Measurements from ENCODE around the gene DAPK1.

DNA sequence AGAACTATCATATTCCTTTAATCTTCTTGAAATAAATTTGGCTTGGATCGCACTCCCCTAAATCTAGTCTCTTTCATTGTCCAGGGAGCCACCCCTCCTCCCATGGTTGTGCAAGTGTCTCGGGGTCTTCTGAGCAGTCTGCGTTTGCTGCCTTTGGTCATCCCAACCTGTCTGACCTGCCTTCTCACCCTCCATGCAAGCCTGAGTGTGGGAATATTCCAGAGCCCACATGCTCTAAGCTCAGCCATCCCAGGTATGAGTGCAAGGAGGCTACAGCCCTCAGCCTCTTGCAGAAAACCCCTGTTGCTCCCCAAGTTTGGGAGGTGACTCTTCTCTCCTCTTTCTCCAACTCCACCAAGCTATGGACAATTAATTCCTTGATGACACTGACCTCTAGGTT lies 220.6 kb downstream of the DAPK1 start:
- TF ChIP-seq, protein P1, sequence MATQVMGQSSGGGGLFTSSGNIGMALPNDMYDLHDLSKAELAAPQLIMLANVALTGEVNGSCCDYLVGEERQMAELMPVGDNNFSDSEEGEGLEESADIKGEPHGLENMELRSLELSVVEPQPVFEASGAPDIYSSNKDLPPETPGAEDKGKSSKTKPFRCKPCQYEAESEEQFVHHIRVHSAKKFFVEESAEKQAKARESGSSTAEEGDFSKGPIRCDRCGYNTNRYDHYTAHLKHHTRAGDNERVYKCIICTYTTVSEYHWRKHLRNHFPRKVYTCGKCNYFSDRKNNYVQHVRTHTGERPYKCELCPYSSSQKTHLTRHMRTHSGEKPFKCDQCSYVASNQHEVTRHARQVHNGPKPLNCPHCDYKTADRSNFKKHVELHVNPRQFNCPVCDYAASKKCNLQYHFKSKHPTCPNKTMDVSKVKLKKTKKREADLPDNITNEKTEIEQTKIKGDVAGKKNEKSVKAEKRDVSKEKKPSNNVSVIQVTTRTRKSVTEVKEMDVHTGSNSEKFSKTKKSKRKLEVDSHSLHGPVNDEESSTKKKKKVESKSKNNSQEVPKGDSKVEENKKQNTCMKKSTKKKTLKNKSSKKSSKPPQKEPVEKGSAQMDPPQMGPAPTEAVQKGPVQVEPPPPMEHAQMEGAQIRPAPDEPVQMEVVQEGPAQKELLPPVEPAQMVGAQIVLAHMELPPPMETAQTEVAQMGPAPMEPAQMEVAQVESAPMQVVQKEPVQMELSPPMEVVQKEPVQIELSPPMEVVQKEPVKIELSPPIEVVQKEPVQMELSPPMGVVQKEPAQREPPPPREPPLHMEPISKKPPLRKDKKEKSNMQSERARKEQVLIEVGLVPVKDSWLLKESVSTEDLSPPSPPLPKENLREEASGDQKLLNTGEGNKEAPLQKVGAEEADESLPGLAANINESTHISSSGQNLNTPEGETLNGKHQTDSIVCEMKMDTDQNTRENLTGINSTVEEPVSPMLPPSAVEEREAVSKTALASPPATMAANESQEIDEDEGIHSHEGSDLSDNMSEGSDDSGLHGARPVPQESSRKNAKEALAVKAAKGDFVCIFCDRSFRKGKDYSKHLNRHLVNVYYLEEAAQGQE (IDR thresholded peaks at IDR 0.05): no peak
- TF ChIP-seq, protein P2, sequence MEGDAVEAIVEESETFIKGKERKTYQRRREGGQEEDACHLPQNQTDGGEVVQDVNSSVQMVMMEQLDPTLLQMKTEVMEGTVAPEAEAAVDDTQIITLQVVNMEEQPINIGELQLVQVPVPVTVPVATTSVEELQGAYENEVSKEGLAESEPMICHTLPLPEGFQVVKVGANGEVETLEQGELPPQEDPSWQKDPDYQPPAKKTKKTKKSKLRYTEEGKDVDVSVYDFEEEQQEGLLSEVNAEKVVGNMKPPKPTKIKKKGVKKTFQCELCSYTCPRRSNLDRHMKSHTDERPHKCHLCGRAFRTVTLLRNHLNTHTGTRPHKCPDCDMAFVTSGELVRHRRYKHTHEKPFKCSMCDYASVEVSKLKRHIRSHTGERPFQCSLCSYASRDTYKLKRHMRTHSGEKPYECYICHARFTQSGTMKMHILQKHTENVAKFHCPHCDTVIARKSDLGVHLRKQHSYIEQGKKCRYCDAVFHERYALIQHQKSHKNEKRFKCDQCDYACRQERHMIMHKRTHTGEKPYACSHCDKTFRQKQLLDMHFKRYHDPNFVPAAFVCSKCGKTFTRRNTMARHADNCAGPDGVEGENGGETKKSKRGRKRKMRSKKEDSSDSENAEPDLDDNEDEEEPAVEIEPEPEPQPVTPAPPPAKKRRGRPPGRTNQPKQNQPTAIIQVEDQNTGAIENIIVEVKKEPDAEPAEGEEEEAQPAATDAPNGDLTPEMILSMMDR (IDR thresholded peaks at IDR 0.05): no peak
- TF ChIP-seq, protein P3, sequence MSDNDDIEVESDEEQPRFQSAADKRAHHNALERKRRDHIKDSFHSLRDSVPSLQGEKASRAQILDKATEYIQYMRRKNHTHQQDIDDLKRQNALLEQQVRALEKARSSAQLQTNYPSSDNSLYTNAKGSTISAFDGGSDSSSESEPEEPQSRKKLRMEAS (IDR thresholded peaks at IDR 0.05): no peak
- TF ChIP-seq, protein P4, sequence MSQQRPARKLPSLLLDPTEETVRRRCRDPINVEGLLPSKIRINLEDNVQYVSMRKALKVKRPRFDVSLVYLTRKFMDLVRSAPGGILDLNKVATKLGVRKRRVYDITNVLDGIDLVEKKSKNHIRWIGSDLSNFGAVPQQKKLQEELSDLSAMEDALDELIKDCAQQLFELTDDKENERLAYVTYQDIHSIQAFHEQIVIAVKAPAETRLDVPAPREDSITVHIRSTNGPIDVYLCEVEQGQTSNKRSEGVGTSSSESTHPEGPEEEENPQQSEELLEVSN (IDR thresholded peaks at IDR 0.05; ENCODE audit: borderline replicate concordance, low read depth): no peak
- TF ChIP-seq ESRRA (IDR thresholded peaks at IDR 0.05; ENCODE audit: borderline replicate concordance, low read length) (no peak), EP300 (IDR thresholded peaks at IDR 0.05) (no peak), POLR2AphosphoS2 (conservative IDR thresholded peaks at IDR 0.05; ENCODE audit: low read length) (no peak)

Data from A549 (cell line).